Effector memory CD4-positive, alpha-beta T cell (primary cell): ENCODE data around the gene PTH1R.
A peak's percentile ranks its signal among the peaks of the same experiment; 100 is the strongest.

Experiments
- DNase-seq, 3 donors: peaks; one replicate each; pipeline ENCODE4 v3.0.0-alpha.2; 2020
- H3K27ac ChIP-seq: 2 replicates; pipeline ENCODE4 v1.7.0; 2013; ENCODE audit warnings: mild to moderate bottlenecking, low read length, moderate library complexity; ENCODE audit not compliant: insufficient read depth, poor library complexity, severe bottlenecking
- H3K27me3 ChIP-seq: replicated peaks from 2 replicates; pipeline ENCODE4 v1.7.0; 2013; ENCODE audit warnings: mild to moderate bottlenecking, low read length; ENCODE audit not compliant: insufficient read depth, control insufficient read depth, poor library complexity, severe bottlenecking
- H3K36me3 ChIP-seq: 2 replicates; pipeline ENCODE4 v1.7.0; 2013; ENCODE audit warnings: mild to moderate bottlenecking, low read length, moderate library complexity; ENCODE audit not compliant: control insufficient read depth, insufficient read depth
- H3K4me1 ChIP-seq: 2 replicates; pipeline ENCODE4 v1.7.0; 2013; ENCODE audit warnings: low read length, mild to moderate bottlenecking; ENCODE audit not compliant: control insufficient read depth, insufficient read depth, poor library complexity, severe bottlenecking
- H3K4me3 ChIP-seq: 2 replicates; pipeline ENCODE4 v1.7.0; 2013; ENCODE audit warnings: low read length, low read depth, mild to moderate bottlenecking; ENCODE audit not compliant: insufficient read depth, poor library complexity, severe bottlenecking
- H3K9me3 ChIP-seq: 2 replicates; pipeline ENCODE4 v1.7.0; 2013; ENCODE audit warnings: mild to moderate bottlenecking, low read length, moderate library complexity; ENCODE audit not compliant: control insufficient read depth

Gene PTH1R

GRCh38 chr3:46952813-46953212, 75.3 kb downstream of the PTH1R start:
- H3K4me3 ChIP-seq: no peak overlapping the region
- H3K36me3 ChIP-seq: no peaks in the 10 kb centered on the region
- H3K4me1 ChIP-seq: peaks cover 79% of the 10 kb centered on the region
- peak overlapping the region; percentile 56 for H3K27ac ChIP-seq
- no peaks in the 10 kb centered on the region for H3K9me3 ChIP-seq
- DNase-seq: no peak
- H3K27me3 ChIP-seq: no peaks in the 10 kb centered on the region
